Bronchial epithelial cell (primary cell): ENCODE results near the gene CDC42BPA. TPM values are rescaled to one million over a fixed set of nuclear protein-coding genes. Genes with fewer than 3 reads are reported as not detected.
A peak's percentile ranks its signal among the peaks of the same experiment; 100 is the strongest.

Experiments used
- DNase-seq: peaks from one replicate; pipeline ENCODE4 v3.0.0-alpha.2; 2010; ENCODE audit warnings: low read depth
- FAIRE-seq: peaks from 2 replicates; lab custom pipeline; 2011; peaks lifted over from hg19 to GRCh38; lab: Jason Lieb, UNC
- H3K27me3 ChIP-seq: 2 replicates; pipeline ENCODE4 v1.5.1; 2011; ENCODE audit warnings: low read length; ENCODE audit not compliant: control insufficient read depth, insufficient read depth
- H3K36me3 ChIP-seq: 2 replicates; pipeline ENCODE4 v1.5.1; 2011; ENCODE audit warnings: low read length; ENCODE audit not compliant: control insufficient read depth, insufficient read depth
- H3K4me3 ChIP-seq: 2 replicates; pipeline ENCODE4 v1.5.1; 2011; ENCODE audit warnings: mild to moderate bottlenecking, low read depth, low read length, control low read depth
- total RNA-seq: library from RNA; depleted of rRNA; stranded (reverse); fragments of >200 nt; gene quantifications from 2 replicates; pipeline ENCODE4 v1.2.1, GENCODE V29; 2014
- TF ChIP-seq, protein P1 (sequence below): IDR thresholded peaks from 2 replicates; pipeline ENCODE4 v1.5.1; 2011; ENCODE audit warnings: mild to moderate bottlenecking, moderate library complexity, low read length, control low read depth, inconsistent platforms; ENCODE audit not compliant: insufficient read depth, severe bottlenecking

CDC42BPA gene
- total RNA-seq, 1 donor from 2014 or later, result 25.8 TPM

GRCh38 chr1:227299241-227299627 lies 19.1 kb downstream of the CDC42BPA start:
- FAIRE-seq (no peak), DNase-seq (peak; percentile 71)
- TF ChIP-seq, protein P1, sequence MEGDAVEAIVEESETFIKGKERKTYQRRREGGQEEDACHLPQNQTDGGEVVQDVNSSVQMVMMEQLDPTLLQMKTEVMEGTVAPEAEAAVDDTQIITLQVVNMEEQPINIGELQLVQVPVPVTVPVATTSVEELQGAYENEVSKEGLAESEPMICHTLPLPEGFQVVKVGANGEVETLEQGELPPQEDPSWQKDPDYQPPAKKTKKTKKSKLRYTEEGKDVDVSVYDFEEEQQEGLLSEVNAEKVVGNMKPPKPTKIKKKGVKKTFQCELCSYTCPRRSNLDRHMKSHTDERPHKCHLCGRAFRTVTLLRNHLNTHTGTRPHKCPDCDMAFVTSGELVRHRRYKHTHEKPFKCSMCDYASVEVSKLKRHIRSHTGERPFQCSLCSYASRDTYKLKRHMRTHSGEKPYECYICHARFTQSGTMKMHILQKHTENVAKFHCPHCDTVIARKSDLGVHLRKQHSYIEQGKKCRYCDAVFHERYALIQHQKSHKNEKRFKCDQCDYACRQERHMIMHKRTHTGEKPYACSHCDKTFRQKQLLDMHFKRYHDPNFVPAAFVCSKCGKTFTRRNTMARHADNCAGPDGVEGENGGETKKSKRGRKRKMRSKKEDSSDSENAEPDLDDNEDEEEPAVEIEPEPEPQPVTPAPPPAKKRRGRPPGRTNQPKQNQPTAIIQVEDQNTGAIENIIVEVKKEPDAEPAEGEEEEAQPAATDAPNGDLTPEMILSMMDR, result no peak
- Histone ChIP-seq H3K36me3 (no peaks in the 10 kb centered on the region), H3K27me3 (no peaks in the 10 kb centered on the region), H3K4me3 (no peak overlapping the region)

DNA sequence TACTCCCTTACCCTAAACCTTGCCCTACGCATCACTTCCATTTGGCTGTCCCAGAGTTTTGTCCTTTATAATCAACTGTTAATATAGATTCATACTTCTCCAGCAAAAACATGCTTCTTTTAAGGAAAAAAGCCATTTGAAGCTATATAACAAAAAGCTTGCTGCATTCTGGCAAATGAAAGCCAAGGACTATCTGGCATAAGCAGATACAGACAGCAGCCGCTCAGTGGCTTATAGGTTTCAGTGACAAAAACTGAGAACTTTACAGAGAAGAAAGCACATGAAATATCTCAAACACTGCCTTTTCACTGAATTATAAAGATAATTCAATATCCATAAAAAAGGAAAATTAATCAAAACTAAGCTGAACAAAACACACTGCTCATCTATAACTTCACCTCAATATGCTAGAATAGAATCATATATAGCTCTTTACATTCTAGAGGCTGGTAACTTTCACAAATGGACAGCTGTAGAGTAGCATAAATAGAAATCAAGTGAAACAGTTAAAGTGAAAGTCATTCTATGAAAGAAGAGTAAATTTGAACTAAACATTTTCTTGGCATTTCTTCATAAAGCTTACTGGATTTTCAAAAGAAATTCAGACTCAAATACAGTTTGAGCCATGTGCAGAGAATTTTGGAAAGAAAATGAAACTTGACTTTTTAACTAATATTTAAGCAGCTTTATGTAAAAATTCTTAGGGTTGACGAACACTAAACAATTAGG lies 19.6 kb downstream of the CDC42BPA start:
- H3K36me3 ChIP-seq, result no peaks in the 10 kb centered on the region
- H3K27me3 ChIP-seq, result no peaks in the 10 kb centered on the region
- no peak for FAIRE-seq
- DNase-seq, result no peak
- TF ChIP-seq, protein P1, result no peak
- H3K4me3 ChIP-seq, result no peak overlapping the region

GRCh38 chr1:227297073-227297793 lies 21.1 kb downstream of the CDC42BPA start:
- TF ChIP-seq, protein P1, result no peak
- no peak for FAIRE-seq
- H3K36me3 ChIP-seq, result no peaks in the 10 kb centered on the region

DNA sequence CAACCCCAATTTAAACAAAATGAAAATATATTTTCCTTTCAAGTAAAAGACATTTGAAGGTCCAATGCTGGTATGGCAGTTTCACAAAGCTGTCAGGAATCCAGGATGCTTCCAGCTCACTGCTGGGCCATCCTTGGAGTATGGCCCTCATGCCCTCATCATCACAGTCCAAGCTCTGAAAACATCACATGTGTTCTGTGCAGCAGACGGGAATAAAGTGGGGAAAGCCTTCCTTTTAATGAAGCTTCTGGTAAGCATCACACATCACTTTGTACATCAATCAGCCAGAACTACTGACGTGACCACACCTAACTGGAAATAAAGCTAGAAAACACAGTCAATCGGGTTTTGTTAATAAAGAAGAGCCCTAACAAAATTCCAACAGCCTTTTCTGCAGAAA lies 22.7 kb downstream of the CDC42BPA start:
- DNase-seq (no peak), FAIRE-seq (no peak)
- no peak overlapping the region for H3K4me3 ChIP-seq
- H3K27me3 ChIP-seq, result no peaks in the 10 kb centered on the region
- H3K36me3 ChIP-seq, result no peaks in the 10 kb centered on the region
- TF ChIP-seq, protein P1, result no peak

More at GRCh38 chr1:227297073-227297793, 21.1 kb downstream of the CDC42BPA start:
- DNase-seq, result no peak
- no peak overlapping the region for H3K4me3 ChIP-seq
- no peaks in the 10 kb centered on the region for H3K27me3 ChIP-seq

- no peak for FAIRE-seq
- TF ChIP-seq, protein P1, result no peak
Measured at GRCh38 chr1:227285745-227286144, 32.5 kb downstream of the CDC42BPA start.

More at GRCh38 chr1:227285745-227286144, 32.5 kb downstream of the CDC42BPA start:
- Histone ChIP-seq H3K36me3 (peaks cover 2% of the 10 kb centered on the region), H3K4me3 (no peak overlapping the region), H3K27me3 (no peaks in the 10 kb centered on the region)
- DNase-seq, result no peak
